Measurements from ENCODE around the gene BNC1.

GRCh38 chr15:83208367-83208661 lies 76.2 kb downstream of the BNC1 start:
- no peak for TF ChIP-seq EZH2 (IDR thresholded peaks at IDR 0.05)
- no peak for TF ChIP-seq CTCF (IDR thresholded peaks at IDR 0.05)
- TF ChIP-seq EZH2phosphoT487 (IDR thresholded peaks at IDR 0.05): no peak

Data from neural progenitor cell (in vitro differentiated cells).